Panc1 (cell line): ENCODE measurements around the gene LIMA1. TPM values are rescaled to one million over a fixed set of nuclear protein-coding genes. Genes with fewer than 3 reads are reported as not detected.
"Not testable (repeated sequence)": the region's sequence is repeated elsewhere in the genome, so short reads cannot be mapped to it uniquely, and the experiment has no call there.

ENCODE experiments used
- ATAC-seq: fragments of 200-7000 bp; cut with Tn5 transposase; 2 replicates; pipeline ENCODE4 v1.9.1; 2020; ENCODE audit warnings: mild to moderate bottlenecking, moderate library complexity
- BruUV-seq: library from RNA; stranded (reverse); fragments of 400-500 nt; replicated peaks from 2 replicates; lab custom pipeline; 2021; lab: Mats Ljungman, UMichigan
- CTCF ChIA-PET: fragments of 300-600 bp; sonication (Branson Sonifier 250); formaldehyde crosslinking; loops from one replicate; lab custom pipeline; 2022; ENCODE audit warnings: antibody characterized with exemption; lab: Charles Lee
- POLR2A ChIA-PET: fragments of 300-600 bp; sonication (Branson Sonifier 250); formaldehyde crosslinking; loops from one replicate; lab custom pipeline; 2022; ENCODE audit warnings: antibody characterized with exemption; lab: Charles Lee
- DNase-seq: peaks from one replicate; pipeline ENCODE4 v3.0.0-alpha.2; 2010; ENCODE audit warnings: low read depth, low spot score
- H3K27ac ChIP-seq: 2 replicates; pipeline ENCODE4 v1.5.1; 2011; ENCODE audit warnings: mild to moderate bottlenecking, low read length, inconsistent platforms
- H3K27me3 ChIP-seq: fragments of 200-500 bp; sonication (Bioruptor generic); 2 replicates; pipeline ENCODE4 v1.6.0; 2014; ENCODE audit warnings: low read length, inconsistent platforms; ENCODE audit not compliant: control insufficient read depth, insufficient read depth
- H3K36me3 ChIP-seq: fragments of 200-500 bp; sonication (Bioruptor generic); 2 replicates; pipeline ENCODE4 v1.5.1; 2014; ENCODE audit warnings: inconsistent platforms, mild to moderate bottlenecking, low read length, moderate library complexity; ENCODE audit not compliant: control insufficient read depth, insufficient read depth
- H3K4me1 ChIP-seq: 2 replicates; pipeline ENCODE4 v1.5.1; 2011; ENCODE audit warnings: inconsistent platforms, mild to moderate bottlenecking, low read length, moderate library complexity; ENCODE audit not compliant: control insufficient read depth, insufficient read depth
- H3K4me3 ChIP-seq, 2 experiments: 2 replicates each; pipeline ENCODE4 v1.5.1; 2011 to 2012; ENCODE audit warnings: low read depth in 2 of 2, low read length in 2 of 2, mild to moderate bottlenecking in 2 of 2, inconsistent platforms in 1 of 2, moderate library complexity in 1 of 2
- H3K9me3 ChIP-seq: fragments of 200-500 bp; sonication (Bioruptor generic); 2 replicates; pipeline ENCODE4 v1.5.1; 2014; ENCODE audit warnings: low read depth, mild to moderate bottlenecking, inconsistent platforms, low read length, moderate library complexity; ENCODE audit not compliant: control insufficient read depth, insufficient read depth
- POLR2AphosphoS5 ChIP-seq: IDR thresholded peaks from 2 replicates; pipeline ENCODE4 v1.6.1; 2012; ENCODE audit warnings: mild to moderate bottlenecking, low read depth, low read length, moderate library complexity
- SIN3A ChIP-seq: IDR thresholded peaks from 2 replicates; pipeline ENCODE4 v1.6.1; 2012; ENCODE audit warnings: low read depth, mild to moderate bottlenecking, low read length, moderate library complexity, borderline replicate concordance; ENCODE audit not compliant: insufficient read depth
- TCF7L2 ChIP-seq: IDR thresholded peaks from 2 replicates; pipeline ENCODE4 v1.6.1; 2011; ENCODE audit warnings: mild to moderate bottlenecking, low read depth, low read length, inconsistent platforms
- in situ Hi-C: cut with HindIII; loops from 2 replicates; pipeline ENCODE4 v1.10.0; 2016; ENCODE audit warnings: low sequenced_read_pairs, low pct_unique_long_range_greater_than_20kb
- intact Hi-C: fragments of 100-400 bp; cut with micrococcal nuclease; formaldehyde crosslinking; loops from one replicate; pipeline ENCODE4 v1.10.0; 2022; ENCODE audit not compliant: unreplicated experiment
- total RNA-seq: library from RNA; stranded (reverse); gene quantifications from one replicate; pipeline ENCODE4 v1.2.1, GENCODE V29; 2021; ENCODE audit not compliant: unreplicated experiment
- TF ChIP-seq, protein P1 (sequence below), 2 experiments: IDR thresholded peaks; 2 replicates each; pipeline ENCODE4 v1.6.1; 2011 to 2012; ENCODE audit warnings: low read depth in 2 of 2, control low read depth in 1 of 2, low read length in 1 of 2, mild to moderate bottlenecking in 1 of 2, moderate library complexity in 1 of 2; ENCODE audit not compliant: insufficient read depth in 1 of 2
- TF ChIP-seq, protein P2 (sequence below): fragments of 450-650 bp; IDR thresholded peaks from 2 replicates; pipeline ENCODE4 v1.5.1; 2017; ENCODE audit warnings: mild to moderate bottlenecking

The LIMA1 gene
- total RNA-seq, 1 experiment from 2014 or later: 155 TPM

DNA sequence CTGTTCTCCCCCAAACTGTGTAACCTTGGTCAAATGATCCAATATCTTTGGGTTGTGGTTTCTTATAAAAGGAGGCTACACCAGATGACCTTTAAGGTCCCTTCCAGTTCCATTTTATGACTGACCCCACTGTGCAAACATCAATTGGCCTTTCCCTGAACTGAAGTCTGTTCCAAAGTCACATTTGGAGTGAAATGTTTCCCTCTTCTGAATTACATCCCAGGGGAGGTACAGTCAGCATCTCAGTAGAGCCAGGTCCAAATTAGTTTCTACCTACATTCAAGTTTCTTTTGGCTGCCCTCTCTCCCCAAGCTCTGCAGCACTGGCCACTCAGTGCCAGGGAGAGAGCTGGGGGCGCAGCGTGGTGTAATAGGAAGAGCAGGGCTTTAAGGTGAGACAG is 34.4 kb downstream of the LIMA1 start:
- H3K4me3 ChIP-seq: no peak overlapping the region
- no TSS peak for BruUV-seq
- no peaks in the 10 kb centered on the region for H3K9me3 ChIP-seq
- ChIA-PET POLR2A (no interaction called here), CTCF (no interaction called here)
- TF ChIP-seq, protein P1, sequence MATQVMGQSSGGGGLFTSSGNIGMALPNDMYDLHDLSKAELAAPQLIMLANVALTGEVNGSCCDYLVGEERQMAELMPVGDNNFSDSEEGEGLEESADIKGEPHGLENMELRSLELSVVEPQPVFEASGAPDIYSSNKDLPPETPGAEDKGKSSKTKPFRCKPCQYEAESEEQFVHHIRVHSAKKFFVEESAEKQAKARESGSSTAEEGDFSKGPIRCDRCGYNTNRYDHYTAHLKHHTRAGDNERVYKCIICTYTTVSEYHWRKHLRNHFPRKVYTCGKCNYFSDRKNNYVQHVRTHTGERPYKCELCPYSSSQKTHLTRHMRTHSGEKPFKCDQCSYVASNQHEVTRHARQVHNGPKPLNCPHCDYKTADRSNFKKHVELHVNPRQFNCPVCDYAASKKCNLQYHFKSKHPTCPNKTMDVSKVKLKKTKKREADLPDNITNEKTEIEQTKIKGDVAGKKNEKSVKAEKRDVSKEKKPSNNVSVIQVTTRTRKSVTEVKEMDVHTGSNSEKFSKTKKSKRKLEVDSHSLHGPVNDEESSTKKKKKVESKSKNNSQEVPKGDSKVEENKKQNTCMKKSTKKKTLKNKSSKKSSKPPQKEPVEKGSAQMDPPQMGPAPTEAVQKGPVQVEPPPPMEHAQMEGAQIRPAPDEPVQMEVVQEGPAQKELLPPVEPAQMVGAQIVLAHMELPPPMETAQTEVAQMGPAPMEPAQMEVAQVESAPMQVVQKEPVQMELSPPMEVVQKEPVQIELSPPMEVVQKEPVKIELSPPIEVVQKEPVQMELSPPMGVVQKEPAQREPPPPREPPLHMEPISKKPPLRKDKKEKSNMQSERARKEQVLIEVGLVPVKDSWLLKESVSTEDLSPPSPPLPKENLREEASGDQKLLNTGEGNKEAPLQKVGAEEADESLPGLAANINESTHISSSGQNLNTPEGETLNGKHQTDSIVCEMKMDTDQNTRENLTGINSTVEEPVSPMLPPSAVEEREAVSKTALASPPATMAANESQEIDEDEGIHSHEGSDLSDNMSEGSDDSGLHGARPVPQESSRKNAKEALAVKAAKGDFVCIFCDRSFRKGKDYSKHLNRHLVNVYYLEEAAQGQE (IDR thresholded peaks at IDR 0.05; ENCODE audit: insufficient read depth in 1 of 2, low read depth in 2 of 2, low read length in 1 of 2): no peak
- TF ChIP-seq TCF7L2: no peak
- no peak for TF ChIP-seq SIN3A
- TF ChIP-seq POLR2AphosphoS5: no peak
- TF ChIP-seq, protein P2, sequence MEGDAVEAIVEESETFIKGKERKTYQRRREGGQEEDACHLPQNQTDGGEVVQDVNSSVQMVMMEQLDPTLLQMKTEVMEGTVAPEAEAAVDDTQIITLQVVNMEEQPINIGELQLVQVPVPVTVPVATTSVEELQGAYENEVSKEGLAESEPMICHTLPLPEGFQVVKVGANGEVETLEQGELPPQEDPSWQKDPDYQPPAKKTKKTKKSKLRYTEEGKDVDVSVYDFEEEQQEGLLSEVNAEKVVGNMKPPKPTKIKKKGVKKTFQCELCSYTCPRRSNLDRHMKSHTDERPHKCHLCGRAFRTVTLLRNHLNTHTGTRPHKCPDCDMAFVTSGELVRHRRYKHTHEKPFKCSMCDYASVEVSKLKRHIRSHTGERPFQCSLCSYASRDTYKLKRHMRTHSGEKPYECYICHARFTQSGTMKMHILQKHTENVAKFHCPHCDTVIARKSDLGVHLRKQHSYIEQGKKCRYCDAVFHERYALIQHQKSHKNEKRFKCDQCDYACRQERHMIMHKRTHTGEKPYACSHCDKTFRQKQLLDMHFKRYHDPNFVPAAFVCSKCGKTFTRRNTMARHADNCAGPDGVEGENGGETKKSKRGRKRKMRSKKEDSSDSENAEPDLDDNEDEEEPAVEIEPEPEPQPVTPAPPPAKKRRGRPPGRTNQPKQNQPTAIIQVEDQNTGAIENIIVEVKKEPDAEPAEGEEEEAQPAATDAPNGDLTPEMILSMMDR: no peak
- in situ Hi-C loops (no loop called here), intact Hi-C loops (no loop called here)
- peaks cover 64% of the 10 kb centered on the region for H3K4me1 ChIP-seq
- H3K36me3 ChIP-seq: no peaks in the 10 kb centered on the region
- peak overlapping the region; percentile 86 for H3K27ac ChIP-seq
- H3K27me3 ChIP-seq: no peaks in the 10 kb centered on the region
- DNase-seq (no peak), ATAC-seq (no peak)

DNA sequence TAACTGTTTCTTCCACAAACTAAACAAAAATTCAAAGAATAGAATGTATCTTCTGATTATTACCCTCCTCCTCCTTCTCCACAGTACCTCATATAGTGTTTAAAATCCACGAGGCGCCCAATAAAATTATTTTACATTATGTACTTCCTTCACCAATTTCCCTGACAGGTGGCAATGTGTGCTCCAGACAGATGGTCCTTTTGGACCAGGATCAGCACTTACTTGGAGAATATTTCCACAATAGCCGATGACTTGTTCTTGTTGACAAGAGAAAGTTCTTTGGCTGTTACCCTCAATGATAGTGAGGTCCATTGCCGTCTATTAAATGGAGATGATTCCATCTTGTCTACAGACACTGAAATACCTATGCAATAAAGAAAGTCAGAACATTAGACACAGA is 34.9 kb downstream of the LIMA1 start:
- CTCF ChIA-PET: no interaction called here
- intact Hi-C loops: no loop called here

DNA sequence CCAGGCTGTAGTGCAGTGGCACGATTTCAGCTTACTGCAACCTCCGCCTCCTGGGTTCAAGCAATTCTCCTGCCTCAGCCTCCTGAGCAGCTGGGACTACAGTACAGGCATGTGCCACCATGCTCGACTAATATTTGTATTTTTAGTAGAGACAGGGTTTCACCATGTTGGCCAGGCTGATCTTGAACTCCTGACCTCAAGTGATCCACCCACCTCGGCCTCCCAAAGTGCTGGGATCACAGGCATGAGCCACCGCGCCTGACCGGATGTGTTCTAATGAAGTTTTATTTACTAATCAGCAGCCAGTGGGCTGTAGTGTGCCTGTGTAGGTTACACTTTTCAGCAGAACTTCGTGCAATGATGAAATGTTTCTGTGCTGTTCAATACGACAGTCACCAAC is 35.7 kb downstream of the LIMA1 start:
- Histone ChIP-seq H3K4me1 (peaks cover 61% of the 10 kb centered on the region), H3K27ac (peak overlapping the region; percentile 86)
- H3K9me3 ChIP-seq, intact Hi-C loops, BruUV-seq, ATAC-seq, H3K27me3 ChIP-seq, H3K36me3 ChIP-seq, CTCF ChIA-PET, in situ Hi-C loops, DNase-seq, H3K4me3 ChIP-seq: not testable (repeated sequence)
- POLR2A ChIA-PET: interaction anchor here (0.8 to 1.6 kb wide), 2 partner anchors 13 to 25 kb away, joined by 3 to 4 read pairs; no protein-coding TSS in a partner anchor

More for the DNA sequence above, 34.9 kb downstream of the LIMA1 start:
- peak overlapping the region; percentile 86 for H3K27ac ChIP-seq
- POLR2A ChIA-PET: no interaction called here
- in situ Hi-C loops: no loop called here
- H3K36me3 ChIP-seq: no peaks in the 10 kb centered on the region
- H3K27me3 ChIP-seq: no peaks in the 10 kb centered on the region
- no peak for ATAC-seq
- H3K9me3 ChIP-seq: no peaks in the 10 kb centered on the region
- TF ChIP-seq POLR2AphosphoS5: no peak
- no peak for TF ChIP-seq TCF7L2
- TF ChIP-seq SIN3A: no peak
- TF ChIP-seq, protein P2: no peak
- TF ChIP-seq, protein P1 (IDR thresholded peaks at IDR 0.05; ENCODE audit: insufficient read depth in 1 of 2, low read depth in 2 of 2, low read length in 1 of 2): no peak
- BruUV-seq: no TSS peak
- no peak for DNase-seq
- H3K4me1 ChIP-seq: peaks cover 61% of the 10 kb centered on the region
- no peak overlapping the region for H3K4me3 ChIP-seq
